Duodenal mucosa (tissue), 2 donors: ENCODE data around the gene ZBED2.

Source experiments
- H3K27ac ChIP-seq: one replicate; pipeline ENCODE4 v1.7.0; 2013; ENCODE audit warnings: low read depth, low read length
- H3K27me3 ChIP-seq, 2 donors: one replicate each; pipeline ENCODE4 v1.7.0; 2013; ENCODE audit warnings: low read length in 2 of 2, control low read depth in 1 of 2; ENCODE audit not compliant: insufficient read depth in 2 of 2, control insufficient read depth in 1 of 2
- H3K36me3 ChIP-seq, 2 donors: one replicate each; pipeline ENCODE4 v1.7.0; 2013; ENCODE audit warnings: low read length in 2 of 2, control low read depth in 1 of 2; ENCODE audit not compliant: insufficient read depth in 2 of 2, control insufficient read depth in 1 of 2
- H3K4me1 ChIP-seq, 2 donors: one replicate each; pipeline ENCODE4 v1.7.0; 2013; ENCODE audit warnings: low read length in 2 of 2, control low read depth in 1 of 2; ENCODE audit not compliant: insufficient read depth in 2 of 2, control insufficient read depth in 1 of 2
- H3K4me3 ChIP-seq, 2 donors: one replicate each; pipeline ENCODE4 v1.7.0; 2013; ENCODE audit warnings: low read length in 2 of 2, low read depth in 1 of 2
- H3K9ac ChIP-seq, 2 donors: one replicate each; pipeline ENCODE4 v1.7.0; 2013; ENCODE audit warnings: low read length in 2 of 2, low read depth in 1 of 2
- H3K9me3 ChIP-seq, 2 donors: one replicate each; pipeline ENCODE4 v1.7.0; 2013; ENCODE audit warnings: low read length in 2 of 2, control low read depth in 1 of 2; ENCODE audit not compliant: control insufficient read depth in 1 of 2

ZBED2 gene

DNA sequence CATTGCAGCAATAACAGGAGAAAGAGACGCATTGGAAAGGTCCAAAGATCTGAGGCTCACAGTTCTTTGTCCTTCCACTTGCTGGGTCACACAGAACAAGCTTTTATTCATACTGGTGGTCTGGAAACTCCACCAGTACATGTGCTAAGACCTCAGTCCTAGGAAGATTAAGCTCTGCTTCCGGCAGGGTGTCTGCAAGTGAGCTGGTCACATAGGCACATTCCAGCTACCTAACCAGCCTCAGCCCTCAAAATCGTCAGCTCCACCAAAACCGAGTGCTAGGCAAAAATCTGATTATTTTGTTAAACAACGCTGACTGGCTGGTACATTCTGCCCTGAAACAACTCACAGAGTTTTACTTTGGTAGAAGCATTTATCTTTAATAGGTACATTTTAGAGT lies 2.2 kb downstream of the ZBED2 start:
- Histone ChIP-seq H3K4me3 (no peak overlapping the region), H3K27ac (no peak overlapping the region), H3K36me3 (no peaks in the 10 kb centered on the region), H3K9ac (no peak overlapping the region), H3K27me3 (no peaks in the 10 kb centered on the region), H3K9me3 (no peaks in the 10 kb centered on the region), H3K4me1 (no peaks in the 10 kb centered on the region)

DNA sequence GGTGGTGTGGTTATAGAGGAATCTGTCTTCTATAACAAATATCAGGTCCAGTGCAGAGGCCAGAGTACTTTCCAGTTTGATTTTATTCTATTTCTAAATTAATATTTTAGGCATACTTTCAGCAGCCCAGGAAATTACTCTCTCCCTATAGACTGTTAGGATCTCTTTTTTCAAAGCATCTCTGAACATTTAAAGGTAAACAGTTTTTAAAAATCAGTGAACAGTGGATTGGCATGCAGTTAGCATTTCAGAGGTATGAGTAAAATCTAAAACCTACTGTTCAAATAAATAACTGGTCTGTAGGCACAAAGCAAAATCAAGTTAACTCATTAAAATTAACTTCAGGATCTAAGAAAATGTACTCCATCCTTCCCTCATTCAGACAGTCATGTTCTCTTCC lies 3.0 kb downstream of the ZBED2 start:
- Histone ChIP-seq H3K9me3 (no peaks in the 10 kb centered on the region), H3K27ac (no peak overlapping the region), H3K9ac (no peak overlapping the region), H3K27me3 (no peaks in the 10 kb centered on the region), H3K4me1 (no peaks in the 10 kb centered on the region), H3K36me3 (no peaks in the 10 kb centered on the region), H3K4me3 (no peak overlapping the region)

DNA sequence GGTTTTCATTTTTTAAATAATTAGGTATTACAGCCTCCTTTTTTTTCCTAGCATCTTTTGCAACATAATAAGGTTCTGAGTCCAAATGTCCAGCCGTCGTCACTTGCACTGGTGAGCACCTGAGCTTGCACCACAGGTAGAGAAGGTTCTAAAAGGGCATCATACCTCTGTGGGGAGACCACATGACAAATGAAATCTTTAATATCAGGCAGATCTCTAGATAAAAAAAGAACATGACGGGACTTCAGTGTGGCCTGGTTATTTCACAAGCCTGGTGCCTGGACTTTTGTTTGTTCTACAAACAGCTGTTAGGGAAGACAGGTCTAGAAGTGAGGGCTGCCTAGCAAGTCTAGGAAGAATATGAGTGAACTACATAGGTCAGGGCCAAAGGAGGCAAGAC lies 3.6 kb downstream of the ZBED2 start:
- Histone ChIP-seq H3K9me3 (no peaks in the 10 kb centered on the region), H3K27ac (no peak overlapping the region), H3K9ac (no peak overlapping the region), H3K36me3 (no peaks in the 10 kb centered on the region), H3K4me1 (no peaks in the 10 kb centered on the region), H3K4me3 (no peak overlapping the region), H3K27me3 (no peaks in the 10 kb centered on the region)

DNA sequence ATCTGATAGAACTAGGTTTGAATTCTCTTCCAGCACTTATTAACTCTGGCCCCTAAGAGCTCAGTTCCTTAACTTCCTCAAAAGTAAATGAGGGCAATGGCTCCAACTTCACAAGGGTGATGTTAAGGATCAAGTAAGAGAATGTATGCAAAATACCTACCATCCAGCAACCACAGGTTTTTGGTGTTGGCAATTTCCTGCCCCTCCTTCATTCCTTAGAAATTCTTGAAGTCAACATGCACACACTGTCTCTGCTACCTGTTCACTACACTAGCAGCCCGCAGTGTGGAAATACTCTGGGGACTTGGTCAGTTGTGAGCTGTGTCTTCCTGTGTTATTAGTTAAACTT lies 5.0 kb downstream of the ZBED2 start:
- no peaks in the 10 kb centered on the region for H3K36me3 ChIP-seq
- H3K27me3 ChIP-seq, result no peaks in the 10 kb centered on the region
- peaks cover 0 to 2% of the 10 kb centered on the region in 2 donors for H3K4me1 ChIP-seq
- H3K4me3 ChIP-seq, result no peak overlapping the region
- no peaks in the 10 kb centered on the region for H3K9me3 ChIP-seq
- H3K9ac ChIP-seq, result no peak overlapping the region
- H3K27ac ChIP-seq, result no peak overlapping the region

DNA sequence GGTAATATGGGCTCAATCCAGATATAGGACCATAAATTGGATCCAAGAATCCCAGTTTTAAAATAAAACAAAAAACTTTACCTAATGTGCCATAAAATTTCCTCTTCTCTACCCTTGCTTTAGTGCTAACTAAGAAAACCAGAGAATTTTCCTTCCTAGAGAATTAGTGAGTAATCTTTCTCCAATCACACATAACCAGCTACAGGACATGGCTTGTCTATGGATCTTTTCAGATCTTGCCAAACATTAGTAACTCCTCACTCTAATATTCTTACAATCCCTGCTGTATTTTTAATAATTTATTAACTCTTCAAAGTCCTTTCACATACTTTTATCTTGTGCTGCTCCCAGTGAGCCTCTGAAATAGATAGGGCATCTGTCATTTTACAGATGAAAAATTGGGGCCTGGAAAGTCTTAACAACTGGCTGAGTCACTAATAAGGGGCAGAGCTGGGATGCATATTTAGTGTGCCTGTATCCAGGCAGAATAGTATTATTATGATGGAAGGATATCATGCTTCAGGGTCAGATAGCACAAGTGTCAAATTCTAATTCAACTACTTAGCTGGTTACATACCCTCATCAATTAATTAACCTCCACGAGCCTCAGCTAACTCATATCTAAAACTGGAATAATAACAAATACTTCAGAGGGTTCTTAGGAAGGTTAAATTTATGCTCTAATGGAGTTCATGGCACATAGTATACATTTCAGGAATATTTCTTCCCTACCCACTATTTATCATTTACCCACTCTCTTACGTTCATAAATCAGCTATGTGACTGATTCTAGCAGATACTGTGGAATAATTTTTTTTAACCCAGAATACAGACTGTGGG lies 5.6 kb downstream of the ZBED2 start:
- Histone ChIP-seq H3K4me3 (no peak overlapping the region), H3K9ac (no peak overlapping the region), H3K27me3 (no peaks in the 10 kb centered on the region), H3K36me3 (no peaks in the 10 kb centered on the region), H3K27ac (no peak overlapping the region), H3K9me3 (no peaks in the 10 kb centered on the region), H3K4me1 (peaks cover 4 to 6% of the 10 kb centered on the region in 2 donors)

DNA sequence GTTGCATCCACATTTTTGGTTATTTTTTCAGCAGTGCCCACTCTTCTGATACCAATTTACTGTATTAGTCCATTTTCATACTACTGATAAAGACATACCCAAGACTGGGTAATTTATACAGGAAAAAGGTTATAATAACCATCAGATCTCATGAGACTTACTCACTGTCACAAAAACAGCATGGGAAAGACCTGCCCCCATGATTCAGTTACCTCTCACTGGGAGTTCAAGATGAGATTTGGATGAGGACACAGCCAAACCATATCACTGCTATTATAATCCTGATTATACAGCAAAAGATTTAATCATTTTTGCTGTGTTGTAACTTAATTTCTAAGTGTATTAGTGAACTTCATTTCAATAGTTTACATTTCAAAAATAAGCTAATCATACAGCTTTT lies 6.6 kb downstream of the ZBED2 start:
- no peaks in the 10 kb centered on the region for H3K36me3 ChIP-seq
- H3K4me3 ChIP-seq, result no peak overlapping the region
- no peak overlapping the region for H3K9ac ChIP-seq
- H3K9me3 ChIP-seq, result no peaks in the 10 kb centered on the region
- H3K27ac ChIP-seq, result no peak overlapping the region
- H3K4me1 ChIP-seq, result peaks cover 5 to 8% of the 10 kb centered on the region in 2 donors
- H3K27me3 ChIP-seq, result no peaks in the 10 kb centered on the region

DNA sequence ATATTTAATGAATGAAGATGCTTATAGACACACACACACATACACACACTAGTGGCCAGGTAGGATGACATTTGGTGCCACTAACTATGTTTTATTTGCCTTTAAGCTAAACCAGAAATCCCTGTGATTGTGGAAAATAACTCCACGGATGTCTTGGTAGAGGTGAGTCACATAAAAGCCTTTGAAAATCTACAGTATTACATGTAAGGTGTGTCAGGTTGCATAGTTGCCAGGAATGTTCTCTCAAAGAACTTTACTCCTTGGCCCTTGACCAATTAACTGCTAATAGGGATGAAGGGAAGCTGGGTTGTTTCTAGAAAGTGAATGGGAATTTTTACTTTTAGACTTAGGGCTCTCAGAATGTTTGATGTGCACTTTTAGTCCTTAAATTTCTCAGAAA lies 9.9 kb downstream of the ZBED2 start:
- Histone ChIP-seq H3K4me3 (no peak overlapping the region), H3K27ac (no peak overlapping the region), H3K36me3 (no peaks in the 10 kb centered on the region), H3K9ac (no peak overlapping the region), H3K27me3 (no peaks in the 10 kb centered on the region), H3K4me1 (peaks cover 5 to 8% of the 10 kb centered on the region in 2 donors), H3K9me3 (no peaks in the 10 kb centered on the region)

DNA sequence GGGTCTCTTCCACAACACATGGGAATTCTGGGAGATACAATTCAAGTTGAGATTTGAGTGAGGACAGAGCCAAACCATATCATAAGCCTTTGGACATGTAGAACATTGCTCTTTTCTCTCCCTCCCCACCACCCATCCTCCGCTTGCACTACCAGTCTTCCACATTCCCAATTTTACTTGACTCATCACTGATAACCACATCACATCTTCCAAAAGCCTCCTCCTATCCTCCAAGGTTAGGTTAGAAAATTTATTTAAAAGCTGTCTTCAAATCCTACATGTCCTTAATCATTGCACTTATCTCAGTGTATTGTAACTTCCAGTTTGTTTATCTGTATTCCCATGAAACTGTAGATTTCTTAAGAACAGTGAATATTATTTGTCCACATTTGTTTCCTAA lies 10.4 kb downstream of the ZBED2 start:
- Histone ChIP-seq H3K4me3 (no peak overlapping the region), H3K27me3 (no peaks in the 10 kb centered on the region), H3K36me3 (no peaks in the 10 kb centered on the region), H3K27ac (no peak overlapping the region), H3K9me3 (no peaks in the 10 kb centered on the region), H3K4me1 (peaks cover 5 to 8% of the 10 kb centered on the region in 2 donors), H3K9ac (no peak overlapping the region)

DNA sequence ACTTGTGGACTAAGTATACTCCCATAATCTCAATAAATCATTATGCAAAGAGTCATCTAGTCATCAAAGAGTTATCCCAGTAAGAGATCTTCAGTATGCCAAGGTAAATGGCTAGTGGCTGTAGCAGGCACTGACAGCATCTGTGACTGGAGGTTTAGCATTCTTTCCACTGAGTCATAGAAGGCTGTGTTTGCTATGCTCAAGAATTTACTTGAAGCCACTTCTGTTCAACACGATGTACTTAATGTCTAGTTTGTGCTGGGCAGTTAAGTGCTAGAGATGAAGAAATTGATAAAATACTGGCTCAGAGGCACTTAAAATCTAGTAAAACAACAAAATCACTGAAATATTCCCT lies 13.0 kb downstream of the ZBED2 start:
- Histone ChIP-seq H3K9ac (no peak overlapping the region), H3K27ac (no peak overlapping the region), H3K4me3 (no peak overlapping the region), H3K4me1 (peaks cover 5 to 8% of the 10 kb centered on the region in 2 donors), H3K9me3 (no peaks in the 10 kb centered on the region), H3K36me3 (no peaks in the 10 kb centered on the region), H3K27me3 (no peaks in the 10 kb centered on the region)

DNA sequence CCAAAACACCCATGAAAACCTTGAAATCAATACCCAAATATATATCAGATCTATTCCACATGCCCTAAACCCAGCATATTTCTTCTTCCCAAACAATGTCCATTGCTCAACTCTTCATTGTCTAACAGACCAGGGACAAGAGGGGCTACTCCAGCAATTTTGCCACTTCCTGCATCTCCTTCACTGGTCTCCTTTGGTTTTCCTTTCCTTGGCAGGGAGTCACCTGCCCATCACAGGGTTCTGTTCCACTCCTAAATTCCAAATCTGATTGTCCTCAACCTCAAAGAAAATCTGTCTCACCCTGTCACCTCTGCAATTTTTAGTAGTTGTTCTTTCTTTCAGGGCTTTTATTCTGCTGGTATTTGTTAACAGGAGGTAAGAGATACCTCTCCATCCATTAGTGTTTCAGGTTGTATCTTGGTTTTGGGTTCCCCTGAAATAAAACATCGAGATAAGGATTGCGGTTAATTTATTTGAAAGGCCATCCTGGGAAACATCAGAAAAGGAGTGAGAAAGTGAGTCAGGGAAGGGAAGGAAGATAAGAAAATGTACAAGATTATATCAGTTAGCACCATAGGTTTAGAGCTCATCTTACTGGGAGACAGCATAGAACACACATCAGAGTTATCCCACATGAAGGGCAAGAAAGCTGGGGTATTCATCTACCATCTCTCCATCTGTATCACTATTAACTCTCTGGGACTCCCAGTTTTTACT lies 13.6 kb downstream of the ZBED2 start:
- Histone ChIP-seq H3K9ac (no peak overlapping the region), H3K27ac (no peak overlapping the region), H3K4me3 (no peak overlapping the region), H3K27me3 (no peaks in the 10 kb centered on the region), H3K4me1 (peaks cover 5 to 8% of the 10 kb centered on the region in 2 donors), H3K36me3 (no peaks in the 10 kb centered on the region), H3K9me3 (no peaks in the 10 kb centered on the region)
